ENCODE data around the gene CASD1. TPM values are rescaled to one million over a fixed set of nuclear protein-coding genes. Genes with fewer than 3 reads are reported as not detected.

CASD1 gene
- total and polyA plus RNA-seq, 8 donors: 24.2 to 72.2 (median 59.6) TPM

DNA sequence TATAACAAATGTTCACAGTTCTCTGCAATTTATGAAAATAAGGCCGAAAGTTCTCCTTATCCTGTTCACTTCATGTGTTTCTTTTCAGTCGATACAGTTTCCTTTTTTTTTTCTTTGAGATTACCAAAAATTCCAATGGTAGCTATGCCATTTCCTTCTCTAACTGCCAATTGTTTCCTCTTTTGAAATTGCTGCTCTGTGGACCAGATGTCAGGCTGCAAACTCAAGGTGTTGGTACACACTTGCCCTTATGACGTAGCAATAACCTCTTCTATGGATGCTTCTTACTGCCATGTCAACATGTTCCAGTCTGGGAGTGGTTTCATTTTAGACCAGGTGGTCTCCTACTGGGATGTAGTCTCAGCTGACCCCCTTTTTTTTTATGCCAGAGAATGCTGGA is 52.9 kb downstream of the CASD1 start:
- intact Hi-C loops (cut with DNase I): no loop called here
- Histone ChIP-seq H3K27ac (no peak overlapping the region), H3K9me3 (no peaks in the 10 kb centered on the region), H3K36me3 (peaks cover 0 to 4% of the 10 kb centered on the region in 2 donors), H3K27me3 (no peaks in the 10 kb centered on the region), H3K4me3 (no peak overlapping the region), H3K4me1 (no peaks in the 10 kb centered on the region)
- ATAC-seq (no peak), DNase-seq (no peak)
- TF ChIP-seq, protein P1, sequence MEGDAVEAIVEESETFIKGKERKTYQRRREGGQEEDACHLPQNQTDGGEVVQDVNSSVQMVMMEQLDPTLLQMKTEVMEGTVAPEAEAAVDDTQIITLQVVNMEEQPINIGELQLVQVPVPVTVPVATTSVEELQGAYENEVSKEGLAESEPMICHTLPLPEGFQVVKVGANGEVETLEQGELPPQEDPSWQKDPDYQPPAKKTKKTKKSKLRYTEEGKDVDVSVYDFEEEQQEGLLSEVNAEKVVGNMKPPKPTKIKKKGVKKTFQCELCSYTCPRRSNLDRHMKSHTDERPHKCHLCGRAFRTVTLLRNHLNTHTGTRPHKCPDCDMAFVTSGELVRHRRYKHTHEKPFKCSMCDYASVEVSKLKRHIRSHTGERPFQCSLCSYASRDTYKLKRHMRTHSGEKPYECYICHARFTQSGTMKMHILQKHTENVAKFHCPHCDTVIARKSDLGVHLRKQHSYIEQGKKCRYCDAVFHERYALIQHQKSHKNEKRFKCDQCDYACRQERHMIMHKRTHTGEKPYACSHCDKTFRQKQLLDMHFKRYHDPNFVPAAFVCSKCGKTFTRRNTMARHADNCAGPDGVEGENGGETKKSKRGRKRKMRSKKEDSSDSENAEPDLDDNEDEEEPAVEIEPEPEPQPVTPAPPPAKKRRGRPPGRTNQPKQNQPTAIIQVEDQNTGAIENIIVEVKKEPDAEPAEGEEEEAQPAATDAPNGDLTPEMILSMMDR (IDR thresholded peaks at IDR 0.05): no peak

- H3K9me3 ChIP-seq: peaks cover 0 to 6% of the 10 kb centered on the region in 2 donors
Observed at GRCh38 chr7:94565247-94565894, 55.8 kb downstream of the CASD1 start.

DNA sequence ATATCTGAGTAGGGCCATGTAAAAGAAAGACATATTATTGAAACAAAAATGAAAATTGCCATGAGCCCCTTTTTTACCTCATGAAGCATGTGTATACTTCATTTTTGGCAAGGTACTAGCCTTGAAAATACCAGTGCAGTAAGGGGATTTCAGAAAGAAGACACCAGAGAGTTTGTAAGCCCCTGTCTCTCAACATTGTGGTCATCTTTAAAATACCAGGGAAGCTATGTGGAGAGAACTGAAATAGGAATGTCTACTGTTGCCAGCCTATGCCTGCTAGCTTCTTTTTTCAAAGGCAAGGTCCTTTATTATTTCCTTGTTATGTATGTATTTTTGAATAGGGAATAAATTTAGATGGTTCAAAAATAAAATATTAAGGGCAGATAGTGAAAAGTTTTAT is 57.8 kb downstream of the CASD1 start:
- Histone ChIP-seq H3K4me1 (no peaks in the 10 kb centered on the region), H3K36me3 (no peaks in the 10 kb centered on the region), H3K27ac (no peak overlapping the region), H3K9me3 (peaks cover 0 to 6% of the 10 kb centered on the region in 2 donors), H3K4me3 (no peak overlapping the region), H3K27me3 (no peaks in the 10 kb centered on the region)
- ATAC-seq: no peak
- DNase-seq: no peak
- intact Hi-C loops (cut with DNase I): no loop called here
- TF ChIP-seq, protein P1 (IDR thresholded peaks at IDR 0.05): no peak

More at GRCh38 chr7:94565247-94565894, 55.8 kb downstream of the CASD1 start:
- intact Hi-C loops (cut with DNase I): no loop called here
- H3K27me3 ChIP-seq: no peaks in the 10 kb centered on the region
- DNase-seq (no peak), ATAC-seq (no peak)
- TF ChIP-seq, protein P1 (IDR thresholded peaks at IDR 0.05): no peak
- no peak overlapping the region for H3K4me3 ChIP-seq
- no peak overlapping the region for H3K27ac ChIP-seq
- H3K36me3 ChIP-seq: no peaks in the 10 kb centered on the region
- no peaks in the 10 kb centered on the region for H3K4me1 ChIP-seq

- H3K27ac ChIP-seq: no peak overlapping the region
- no peaks in the 10 kb centered on the region for H3K4me1 ChIP-seq
- intact Hi-C loops (cut with DNase I): no loop called here
- TF ChIP-seq, protein P1 (IDR thresholded peaks at IDR 0.05): no peak
- no peak for DNase-seq
- H3K9me3 ChIP-seq: peaks cover 0 to 33% of the 10 kb centered on the region in 2 donors
- no peaks in the 10 kb centered on the region for H3K27me3 ChIP-seq
- ATAC-seq: no peak
- no peak overlapping the region for H3K4me3 ChIP-seq
- peaks cover 0 to 8% of the 10 kb centered on the region in 2 donors for H3K36me3 ChIP-seq
Observed at GRCh38 chr7:94571816-94572215, 62.2 kb downstream of the CASD1 start.

DNA sequence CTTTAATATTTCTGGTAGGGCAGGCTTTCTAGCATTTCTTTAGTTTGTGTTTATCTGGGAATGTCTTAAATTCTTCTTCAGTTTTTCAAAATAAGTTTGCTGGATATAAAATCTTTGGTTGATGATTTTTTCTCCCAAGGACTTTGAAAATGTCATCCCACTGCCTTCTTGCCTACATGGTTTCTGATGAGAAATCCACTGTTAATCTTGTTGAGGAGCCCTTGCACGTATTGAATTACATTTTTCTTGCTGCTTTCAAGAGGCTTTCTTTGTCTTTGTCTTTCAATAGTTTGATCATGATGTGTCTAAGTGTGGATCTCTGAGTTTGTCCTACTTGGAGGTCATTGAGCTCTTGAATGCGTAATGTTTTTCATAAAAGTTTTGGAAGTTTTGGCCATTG is 66.0 kb downstream of the CASD1 start:
- DNase-seq (no peak), ATAC-seq (no peak)
- no peaks in the 10 kb centered on the region for H3K27me3 ChIP-seq
- H3K9me3 ChIP-seq: peaks cover 0 to 26% of the 10 kb centered on the region in 2 donors
- peaks cover 0 to 8% of the 10 kb centered on the region in 2 donors for H3K36me3 ChIP-seq
- TF ChIP-seq, protein P1 (IDR thresholded peaks at IDR 0.05): no peak
- no peak overlapping the region for H3K27ac ChIP-seq
- no peak overlapping the region for H3K4me3 ChIP-seq
- no peaks in the 10 kb centered on the region for H3K4me1 ChIP-seq
- intact Hi-C loops (cut with DNase I): no loop called here
